Measurements from ENCODE around the gene NRP1.

Gene NRP1

GRCh38 chr10:33306126-33306525 lies 28.3 kb downstream of the NRP1 start:
- H3K27me3 ChIP-seq (ENCODE audit: insufficient read depth, poor library complexity, severe bottlenecking), result no peaks in the 10 kb centered on the region
- TF ChIP-seq CTCF (IDR thresholded peaks at IDR 0.05; ENCODE audit: poor library complexity, severe bottlenecking), result no peak
- no peaks in the 10 kb centered on the region for H3K9me3 ChIP-seq (ENCODE audit: severe bottlenecking)
- DNase-seq (ENCODE audit: low spot score), result no peak
- H3K4me1 ChIP-seq (ENCODE audit: insufficient read depth, poor library complexity, severe bottlenecking), result peaks cover 11% of the 10 kb centered on the region
- H3K27ac ChIP-seq (ENCODE audit: poor library complexity, severe bottlenecking), result peak overlapping the region; percentile 38
- H3K4me3 ChIP-seq (ENCODE audit: severe bottlenecking), result no peak overlapping the region
- H3K36me3 ChIP-seq (ENCODE audit: low read depth), result peaks cover 72% of the 10 kb centered on the region
- ATAC-seq (ENCODE audit: low read depth), result no peak

DNA sequence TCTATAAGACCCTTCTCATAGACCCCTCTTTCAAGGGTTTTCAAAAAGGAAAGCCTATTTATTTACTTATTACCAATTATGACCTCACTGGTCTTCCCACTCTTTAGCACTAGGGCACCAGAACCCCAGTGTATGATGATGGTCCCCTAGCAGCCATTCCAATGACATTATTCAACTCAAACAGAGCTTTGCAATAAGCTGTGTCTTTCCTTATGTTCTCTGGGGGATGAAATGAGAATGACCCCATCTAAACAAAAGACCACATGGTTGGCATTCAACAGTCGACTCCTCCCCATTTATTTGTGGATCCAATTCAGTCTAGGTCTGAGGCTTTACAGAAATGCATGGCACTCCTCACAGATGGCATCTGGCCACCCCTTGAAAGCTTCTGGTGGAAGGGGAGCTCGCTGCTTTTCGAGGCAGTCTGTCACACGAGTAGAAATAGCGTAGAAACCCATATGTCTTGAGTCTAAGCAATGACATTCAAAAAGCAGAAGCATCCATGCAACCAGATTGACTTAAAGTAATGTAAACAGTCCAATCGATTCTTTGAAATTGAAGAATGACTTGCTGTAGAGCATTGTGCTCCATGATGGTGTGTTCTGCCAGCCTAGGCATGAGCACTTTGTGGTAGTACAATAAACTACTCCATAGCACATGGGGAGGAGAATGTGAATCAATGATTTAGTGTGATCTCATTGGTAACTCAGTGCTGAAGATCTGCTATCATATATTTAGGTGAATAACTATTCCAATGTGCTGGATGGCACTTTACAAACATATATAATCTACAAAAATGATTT lies 29.8 kb downstream of the NRP1 start:
- peaks cover 72% of the 10 kb centered on the region for H3K36me3 ChIP-seq (ENCODE audit: low read depth)
- H3K4me3 ChIP-seq (ENCODE audit: severe bottlenecking), result no peak overlapping the region
- DNase-seq (ENCODE audit: low spot score), result no peak
- no peak for ATAC-seq (ENCODE audit: low read depth)
- H3K4me1 ChIP-seq (ENCODE audit: insufficient read depth, poor library complexity, severe bottlenecking), result peaks cover 11% of the 10 kb centered on the region
- no peak overlapping the region for H3K27ac ChIP-seq (ENCODE audit: poor library complexity, severe bottlenecking)
- H3K9me3 ChIP-seq (ENCODE audit: severe bottlenecking), result no peaks in the 10 kb centered on the region
- no peak for TF ChIP-seq CTCF (IDR thresholded peaks at IDR 0.05; ENCODE audit: poor library complexity, severe bottlenecking)
- H3K27me3 ChIP-seq (ENCODE audit: insufficient read depth, poor library complexity, severe bottlenecking), result no peaks in the 10 kb centered on the region

DNA sequence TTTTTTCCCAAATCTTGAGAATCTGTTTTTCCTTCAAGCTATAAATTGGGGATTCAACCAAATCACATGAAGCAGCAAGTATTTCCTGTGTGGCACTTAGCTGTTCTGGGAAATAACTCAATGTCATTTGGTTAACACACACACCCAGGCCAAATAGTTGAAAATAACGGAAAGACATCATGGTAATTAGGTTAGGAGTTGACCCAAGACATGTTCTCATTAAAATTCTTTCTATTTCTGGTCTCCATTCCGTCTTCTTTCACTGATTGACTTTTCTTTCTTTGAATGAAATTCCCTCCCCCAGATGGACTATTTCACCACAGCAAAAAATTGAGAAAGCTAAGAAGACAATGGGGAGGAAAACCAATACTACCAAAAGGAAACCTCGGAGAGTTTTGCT lies 30.5 kb downstream of the NRP1 start:
- Histone ChIP-seq H3K4me3 (ENCODE audit: severe bottlenecking) (no peak overlapping the region), H3K27ac (ENCODE audit: poor library complexity, severe bottlenecking) (no peak overlapping the region), H3K36me3 (ENCODE audit: low read depth) (peaks cover 66% of the 10 kb centered on the region), H3K9me3 (ENCODE audit: severe bottlenecking) (no peaks in the 10 kb centered on the region), H3K27me3 (ENCODE audit: insufficient read depth, poor library complexity, severe bottlenecking) (no peaks in the 10 kb centered on the region), H3K4me1 (ENCODE audit: insufficient read depth, poor library complexity, severe bottlenecking) (peaks cover 11% of the 10 kb centered on the region)
- DNase-seq (ENCODE audit: low spot score) (no peak), ATAC-seq (ENCODE audit: low read depth) (no peak)
- no peak for TF ChIP-seq CTCF (IDR thresholded peaks at IDR 0.05; ENCODE audit: poor library complexity, severe bottlenecking)

DNA sequence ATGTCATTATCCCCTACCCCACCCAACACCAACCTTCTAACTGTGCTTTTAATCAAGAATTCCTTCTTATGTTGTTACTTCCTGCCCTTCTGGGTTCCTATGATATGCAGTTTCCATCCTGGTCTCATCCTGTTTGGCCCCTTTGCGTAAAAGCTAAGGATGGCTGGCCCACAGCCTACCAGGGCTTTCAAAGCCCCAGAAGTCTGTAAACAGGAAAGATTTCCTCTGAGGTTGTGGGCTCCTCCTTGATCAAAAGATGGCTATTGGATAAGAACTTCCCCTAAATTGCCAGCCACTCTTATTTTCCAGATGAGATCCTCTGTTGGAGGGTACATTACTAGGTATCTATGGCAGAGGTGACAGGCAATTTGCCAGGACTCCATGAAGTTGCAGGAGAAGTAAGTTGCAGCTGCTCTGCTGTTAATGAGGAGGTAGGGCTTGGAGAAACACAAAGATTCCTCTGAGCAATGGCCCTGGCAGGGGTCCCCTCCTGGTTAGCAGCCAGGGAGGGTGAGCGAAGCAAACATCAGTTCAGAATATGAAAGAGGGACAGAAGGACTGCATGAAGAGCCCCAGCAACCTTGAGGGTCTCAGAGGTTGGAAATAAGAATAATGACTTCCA lies 32.1 kb downstream of the NRP1 start:
- Histone ChIP-seq H3K27me3 (ENCODE audit: insufficient read depth, poor library complexity, severe bottlenecking) (no peaks in the 10 kb centered on the region), H3K4me1 (ENCODE audit: insufficient read depth, poor library complexity, severe bottlenecking) (peaks cover 7% of the 10 kb centered on the region), H3K9me3 (ENCODE audit: severe bottlenecking) (no peaks in the 10 kb centered on the region), H3K27ac (ENCODE audit: poor library complexity, severe bottlenecking) (no peak overlapping the region), H3K36me3 (ENCODE audit: low read depth) (peaks cover 52% of the 10 kb centered on the region), H3K4me3 (ENCODE audit: severe bottlenecking) (no peak overlapping the region)
- no peak for TF ChIP-seq CTCF (IDR thresholded peaks at IDR 0.05; ENCODE audit: poor library complexity, severe bottlenecking)
- ATAC-seq (ENCODE audit: low read depth), result no peak
- no peak for DNase-seq (ENCODE audit: low spot score)
